HG02870 (cell line): ENCODE results near the gene PLEKHA7.
"Not testable (repeated sequence)": the region's sequence is repeated elsewhere in the genome, so short reads cannot be mapped to it uniquely, and the experiment has no call there.

Source experiments
- ATAC-seq: cut with Tn5 transposase; IDR thresholded peaks from one replicate; pipeline ENCODE4 v1.9.1; 2021; ENCODE audit warnings: mild to moderate bottlenecking, moderate library complexity; ENCODE audit not compliant: unreplicated experiment

PLEKHA7 gene, protein sequence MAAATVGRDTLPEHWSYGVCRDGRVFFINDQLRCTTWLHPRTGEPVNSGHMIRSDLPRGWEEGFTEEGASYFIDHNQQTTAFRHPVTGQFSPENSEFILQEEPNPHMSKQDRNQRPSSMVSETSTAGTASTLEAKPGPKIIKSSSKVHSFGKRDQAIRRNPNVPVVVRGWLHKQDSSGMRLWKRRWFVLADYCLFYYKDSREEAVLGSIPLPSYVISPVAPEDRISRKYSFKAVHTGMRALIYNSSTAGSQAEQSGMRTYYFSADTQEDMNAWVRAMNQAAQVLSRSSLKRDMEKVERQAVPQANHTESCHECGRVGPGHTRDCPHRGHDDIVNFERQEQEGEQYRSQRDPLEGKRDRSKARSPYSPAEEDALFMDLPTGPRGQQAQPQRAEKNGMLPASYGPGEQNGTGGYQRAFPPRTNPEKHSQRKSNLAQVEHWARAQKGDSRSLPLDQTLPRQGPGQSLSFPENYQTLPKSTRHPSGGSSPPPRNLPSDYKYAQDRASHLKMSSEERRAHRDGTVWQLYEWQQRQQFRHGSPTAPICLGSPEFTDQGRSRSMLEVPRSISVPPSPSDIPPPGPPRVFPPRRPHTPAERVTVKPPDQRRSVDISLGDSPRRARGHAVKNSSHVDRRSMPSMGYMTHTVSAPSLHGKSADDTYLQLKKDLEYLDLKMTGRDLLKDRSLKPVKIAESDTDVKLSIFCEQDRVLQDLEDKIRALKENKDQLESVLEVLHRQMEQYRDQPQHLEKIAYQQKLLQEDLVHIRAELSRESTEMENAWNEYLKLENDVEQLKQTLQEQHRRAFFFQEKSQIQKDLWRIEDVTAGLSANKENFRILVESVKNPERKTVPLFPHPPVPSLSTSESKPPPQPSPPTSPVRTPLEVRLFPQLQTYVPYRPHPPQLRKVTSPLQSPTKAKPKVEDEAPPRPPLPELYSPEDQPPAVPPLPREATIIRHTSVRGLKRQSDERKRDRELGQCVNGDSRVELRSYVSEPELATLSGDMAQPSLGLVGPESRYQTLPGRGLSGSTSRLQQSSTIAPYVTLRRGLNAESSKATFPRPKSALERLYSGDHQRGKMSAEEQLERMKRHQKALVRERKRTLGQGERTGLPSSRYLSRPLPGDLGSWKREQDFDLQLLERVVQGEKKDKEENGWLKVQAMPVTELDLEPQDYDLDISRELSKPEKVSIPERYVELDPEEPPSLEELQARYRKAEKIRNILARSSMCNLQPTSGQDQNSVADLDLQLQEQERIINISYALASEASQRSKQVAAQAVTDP

GRCh38 chr11:17014321-17014832 lies at the start of gene PLEKHA7:
Gene PLEKHA7, minus strand, starts transcription at chr11:17014414. Its CDS starts 13 bp downstream, at chr11:17014401.
- no peak for ATAC-seq

GRCh38 chr11:17063171-17064002 lies 49.2 kb upstream of the PLEKHA7 start:
- peak; percentile 59 for ATAC-seq

- ATAC-seq = not testable (repeated sequence)
These were observed 36.9 kb upstream of the PLEKHA7 start for GRCh38 chr11:17051146-17051545.

DNA sequence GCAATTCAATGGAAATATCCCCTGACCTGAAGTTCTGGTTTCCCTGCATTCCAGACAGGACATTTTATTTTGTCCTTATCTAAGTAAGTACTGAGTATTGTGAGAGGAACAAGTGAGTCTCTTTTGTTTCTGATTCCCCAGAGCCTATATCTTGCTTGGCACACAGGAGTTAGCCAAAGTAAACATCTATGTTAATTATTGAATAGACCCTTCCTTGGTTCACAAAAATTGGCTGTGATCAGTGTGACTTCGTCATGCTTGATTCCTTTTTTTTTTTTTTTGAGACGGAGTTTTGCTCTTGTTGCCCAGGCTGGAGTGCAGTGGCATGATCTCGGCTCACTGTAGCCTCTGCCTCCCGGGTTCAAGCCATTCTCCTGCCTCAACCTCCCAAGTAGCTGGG lies 34.3 kb upstream of the PLEKHA7 start:
- not testable (repeated sequence) for ATAC-seq

- ATAC-seq = no peak
These were observed 32.5 kb upstream of the PLEKHA7 start for GRCh38 chr11:17046690-17047089.

DNA sequence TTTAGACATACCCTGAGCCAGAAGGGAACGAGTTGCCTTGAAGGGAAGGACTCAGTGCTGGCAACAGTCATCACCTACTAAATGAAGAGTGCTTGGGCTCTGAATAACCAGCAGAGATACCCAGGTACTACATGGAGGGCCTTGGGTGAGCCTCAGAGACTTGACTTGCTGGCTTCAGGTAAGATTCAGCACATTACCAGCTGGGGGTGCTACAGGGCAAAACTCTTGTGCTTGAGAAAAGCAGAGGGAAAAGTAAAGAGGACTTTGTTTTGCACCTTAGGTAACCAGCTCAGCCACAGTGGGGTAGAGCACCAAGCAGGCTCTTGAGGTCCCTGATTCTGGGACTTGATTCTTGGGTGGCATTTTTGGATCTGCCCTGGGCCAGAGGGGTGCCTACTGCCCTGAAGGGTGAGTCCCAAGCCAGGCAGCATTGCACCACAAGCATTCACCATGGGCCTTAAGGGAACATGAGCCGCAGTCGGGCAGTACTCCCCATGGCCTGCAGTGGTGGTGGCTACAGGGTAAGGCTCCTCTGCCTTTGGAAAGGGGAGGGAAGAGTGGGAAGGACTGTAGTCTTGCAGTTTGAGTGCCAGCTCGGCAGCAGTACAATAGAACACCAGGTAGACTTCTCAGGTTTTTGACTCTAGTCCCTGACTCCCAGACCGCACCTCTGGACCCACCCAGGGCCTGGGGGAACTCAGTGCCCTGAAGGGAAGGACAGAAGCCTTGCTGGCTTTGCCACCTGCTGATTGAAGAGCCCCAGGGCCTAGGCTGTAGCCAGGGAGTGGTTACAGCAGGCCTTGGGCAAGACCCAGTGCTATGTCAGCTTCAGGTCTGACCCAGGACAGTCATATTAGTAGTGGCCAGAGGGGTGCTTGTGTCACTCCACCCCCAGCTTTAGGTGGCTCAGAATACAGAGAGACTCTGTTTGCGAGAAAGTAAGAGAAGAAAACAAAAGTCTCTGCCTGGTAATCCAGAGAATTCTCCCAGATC lies 22.7 kb upstream of the PLEKHA7 start:
- ATAC-seq = no peak

DNA sequence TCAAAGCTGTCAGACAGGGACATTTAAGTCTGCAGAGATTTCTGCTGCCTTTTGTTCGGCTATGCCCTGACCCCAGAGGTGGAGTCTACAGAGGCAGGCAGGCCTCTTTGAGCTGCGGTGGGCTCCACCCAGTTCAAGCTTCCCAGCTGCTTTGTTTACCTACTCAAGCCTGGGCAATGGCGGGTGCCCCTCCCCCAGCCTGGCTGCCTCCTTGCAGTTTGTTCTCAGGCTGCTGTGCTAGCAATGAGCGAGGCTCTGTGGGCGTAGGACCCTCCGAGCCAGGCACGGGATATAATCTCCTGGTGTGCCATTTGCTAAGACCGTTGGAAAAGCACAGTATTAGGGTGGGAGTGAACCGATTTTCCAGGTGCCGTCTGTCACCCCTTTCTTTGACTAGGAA lies 19.8 kb upstream of the PLEKHA7 start:
- not testable (repeated sequence) for ATAC-seq

GRCh38 chr11:17026487-17027082 lies 12.4 kb upstream of the PLEKHA7 start:
- ATAC-seq = no peak

DNA sequence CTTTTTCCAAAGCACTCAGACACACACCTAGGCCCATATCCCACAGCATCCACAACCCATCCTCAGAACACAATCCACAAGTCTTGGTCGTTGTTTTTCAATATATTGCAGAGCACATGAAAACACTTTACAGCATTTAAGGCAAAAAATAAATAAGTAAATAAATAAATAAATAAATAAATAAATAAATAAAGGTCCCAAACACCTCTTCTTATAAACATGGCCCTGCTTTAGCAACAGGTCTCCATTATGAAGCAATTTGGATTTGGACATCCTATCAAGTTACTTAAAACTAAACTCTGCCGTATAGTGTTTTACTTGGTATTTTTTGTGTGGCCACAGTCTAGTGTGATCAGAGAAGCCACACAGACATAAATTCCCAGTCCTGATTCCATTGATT lies 10.7 kb upstream of the PLEKHA7 start:
- no peak for ATAC-seq

DNA sequence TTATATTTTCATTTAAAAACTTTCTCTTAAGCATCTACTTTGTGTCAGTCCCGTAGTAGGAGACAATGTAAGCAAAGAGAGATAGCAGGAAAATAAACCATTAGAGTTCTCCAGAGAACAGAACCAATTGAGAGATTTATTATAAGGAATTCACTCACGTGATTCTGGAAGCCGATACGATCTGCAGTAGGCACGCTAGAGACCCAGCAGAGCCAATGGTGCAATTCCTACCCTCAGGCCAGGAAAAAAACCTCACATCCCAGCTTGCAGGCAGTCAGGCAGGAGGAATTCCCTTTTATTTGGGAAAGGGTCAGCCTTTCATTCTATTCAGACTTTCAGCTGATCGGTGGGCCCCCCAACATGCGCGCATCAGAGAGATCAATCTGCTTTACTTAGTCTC lies 7.3 kb upstream of the PLEKHA7 start:
- no peak for ATAC-seq

GRCh38 chr11:17020831-17021230 lies 6.6 kb upstream of the PLEKHA7 start:
- ATAC-seq = no peak

GRCh38 chr11:17019232-17019631 lies 5.0 kb upstream of the PLEKHA7 start:
- ATAC-seq = no peak

DNA sequence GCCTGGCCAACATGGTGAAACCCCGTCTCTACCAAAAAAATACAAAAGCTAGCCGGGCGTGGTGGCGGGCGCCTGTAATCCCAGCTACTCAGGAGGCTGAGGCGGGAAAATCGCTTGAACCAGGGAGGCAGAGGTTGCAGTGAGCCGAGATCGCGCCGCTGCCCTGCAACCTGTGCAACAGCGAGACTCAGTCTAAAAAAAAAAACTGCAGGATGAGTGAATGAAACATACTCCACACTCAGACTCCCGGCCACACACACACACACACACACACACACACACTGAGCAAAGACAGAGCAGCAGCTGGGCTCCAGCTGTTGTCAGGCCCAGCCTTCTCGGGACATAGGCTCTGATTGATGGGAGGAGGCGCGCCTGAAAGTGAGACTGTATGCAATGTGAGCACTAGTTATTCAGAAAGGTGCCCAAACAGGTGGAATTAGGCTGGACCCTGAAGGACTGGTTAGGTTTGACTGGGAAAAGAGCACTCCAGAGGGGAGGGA lies 1.5 kb upstream of the PLEKHA7 start:
- no peak for ATAC-seq

- ATAC-seq = no peak
These were observed 816 bp upstream of the PLEKHA7 start for GRCh38 chr11:17014833-17015626.

- ATAC-seq = no peak
These were observed 480 bp downstream of the PLEKHA7 start for GRCh38 chr11:17013548-17014320.

DNA sequence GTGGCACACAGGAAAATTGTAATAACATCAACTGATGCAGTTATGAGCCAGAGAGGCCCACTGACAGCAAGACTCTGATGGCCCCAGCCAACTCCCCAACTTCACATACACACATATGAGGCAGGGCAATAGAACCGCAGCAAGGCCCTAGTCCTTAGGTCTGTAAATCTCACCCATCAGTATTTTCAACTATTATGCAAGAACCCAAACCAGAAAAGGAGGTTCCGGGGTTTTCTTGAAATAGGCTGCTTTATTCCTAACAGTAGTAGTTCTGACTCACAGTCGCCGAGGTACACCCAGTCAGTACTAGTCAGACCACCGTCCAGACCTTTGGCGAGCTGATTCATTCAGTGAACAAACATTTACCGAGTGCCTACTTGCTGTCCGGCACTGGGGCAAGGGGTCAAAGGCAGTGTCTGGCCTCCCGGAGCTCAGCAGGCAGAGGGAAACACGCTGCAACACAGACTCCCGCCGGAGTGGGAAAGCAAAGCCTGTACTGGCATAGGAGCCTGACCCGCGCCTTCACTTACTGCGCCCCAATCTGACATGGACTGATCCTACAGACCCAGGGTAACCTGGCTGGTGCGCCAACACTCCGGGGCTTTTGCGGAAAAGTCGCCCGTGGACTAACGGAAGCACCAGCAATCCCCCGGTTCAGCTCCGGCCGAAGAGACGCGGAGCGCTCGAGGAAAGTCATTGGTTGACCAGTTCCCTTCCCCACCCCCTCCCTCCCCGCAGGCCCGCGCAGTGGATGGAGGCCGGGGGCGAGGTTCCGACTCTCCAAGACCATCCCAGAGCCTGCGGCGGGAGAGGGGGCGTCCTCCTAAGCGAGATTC lies 1.3 kb downstream of the PLEKHA7 start:
- ATAC-seq = no peak
